HG03108 (cell line): ENCODE measurements around the gene MDH1B.

Source experiments
- ATAC-seq: cut with Tn5 transposase; IDR thresholded peaks from one replicate; pipeline ENCODE4 v1.9.1; 2021; ENCODE audit warnings: moderate library complexity; ENCODE audit not compliant: unreplicated experiment

Gene MDH1B

GRCh38 chr2:206698811-206699210 is 66.3 kb downstream of the MDH1B start:
- no peak for ATAC-seq

DNA sequence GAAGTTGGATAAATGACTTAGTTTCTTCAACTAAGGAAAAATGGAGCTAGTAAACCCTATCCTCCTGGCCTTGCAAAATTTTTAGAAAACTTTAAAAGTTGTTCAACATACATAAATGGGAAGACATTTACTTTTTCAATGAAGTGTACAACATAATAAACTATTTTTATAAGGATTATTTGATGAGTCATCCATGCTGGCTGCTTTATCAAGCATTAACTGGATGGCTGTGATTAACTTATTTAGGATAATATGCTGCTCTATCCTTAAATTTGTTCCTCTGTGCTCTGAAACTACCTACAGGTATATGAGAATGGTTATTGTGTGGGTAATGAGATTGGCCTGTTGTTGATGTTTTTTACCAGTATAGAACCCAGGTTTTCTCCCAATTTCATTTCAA is 68.2 kb downstream of the MDH1B start:
- ATAC-seq = no peak

GRCh38 chr2:206693399-206694137 is 71.6 kb downstream of the MDH1B start:
- no peak for ATAC-seq

DNA sequence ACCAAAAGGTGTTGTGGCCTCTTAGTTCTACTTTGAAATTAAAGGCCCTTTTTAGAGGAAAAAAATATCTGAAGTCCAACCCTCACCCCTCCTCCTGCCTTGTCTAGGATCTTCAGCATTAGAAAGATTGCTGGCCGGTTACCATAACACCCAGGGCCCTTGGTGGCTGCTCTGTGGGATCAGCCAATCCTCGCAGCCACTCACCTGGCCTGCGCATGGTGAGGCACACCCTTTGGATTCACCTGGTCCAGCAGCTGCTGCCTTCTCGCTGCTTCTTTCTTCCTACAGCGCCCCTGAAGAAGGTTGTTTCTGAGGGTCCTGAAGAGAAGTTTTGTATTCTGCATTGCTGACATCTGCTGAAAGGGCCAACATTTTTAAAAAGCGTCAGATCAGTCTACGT is 72.2 kb downstream of the MDH1B start:
- no peak for ATAC-seq

GRCh38 chr2:206688990-206689389 is 76.1 kb downstream of the MDH1B start:
- no peak for ATAC-seq

- ATAC-seq = no peak
Observed at GRCh38 chr2:206688453-206688852, 76.7 kb downstream of the MDH1B start.
